Measurements from ENCODE around the gene NEURL4.

Gene NEURL4

DNA sequence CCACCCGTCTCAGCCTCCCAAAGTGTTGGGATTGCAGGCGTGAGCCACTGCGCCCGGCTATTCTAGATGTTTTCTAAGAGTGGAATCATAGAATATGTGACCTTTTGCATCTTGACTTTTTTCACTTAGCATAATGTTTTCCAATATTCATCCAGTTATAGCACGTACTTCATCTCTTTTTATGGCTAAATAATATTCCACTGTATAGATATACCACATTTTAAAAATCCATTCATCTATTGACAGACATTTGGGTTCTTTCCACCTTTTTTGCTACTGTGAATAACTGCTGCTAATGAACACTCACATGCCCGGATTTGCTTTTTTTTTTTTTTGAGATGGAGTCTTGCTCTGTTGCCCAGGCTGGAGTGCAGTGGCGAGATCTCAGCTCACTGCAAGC, 25.0 kb downstream of the NEURL4 start:
- TF ChIP-seq, protein P1, sequence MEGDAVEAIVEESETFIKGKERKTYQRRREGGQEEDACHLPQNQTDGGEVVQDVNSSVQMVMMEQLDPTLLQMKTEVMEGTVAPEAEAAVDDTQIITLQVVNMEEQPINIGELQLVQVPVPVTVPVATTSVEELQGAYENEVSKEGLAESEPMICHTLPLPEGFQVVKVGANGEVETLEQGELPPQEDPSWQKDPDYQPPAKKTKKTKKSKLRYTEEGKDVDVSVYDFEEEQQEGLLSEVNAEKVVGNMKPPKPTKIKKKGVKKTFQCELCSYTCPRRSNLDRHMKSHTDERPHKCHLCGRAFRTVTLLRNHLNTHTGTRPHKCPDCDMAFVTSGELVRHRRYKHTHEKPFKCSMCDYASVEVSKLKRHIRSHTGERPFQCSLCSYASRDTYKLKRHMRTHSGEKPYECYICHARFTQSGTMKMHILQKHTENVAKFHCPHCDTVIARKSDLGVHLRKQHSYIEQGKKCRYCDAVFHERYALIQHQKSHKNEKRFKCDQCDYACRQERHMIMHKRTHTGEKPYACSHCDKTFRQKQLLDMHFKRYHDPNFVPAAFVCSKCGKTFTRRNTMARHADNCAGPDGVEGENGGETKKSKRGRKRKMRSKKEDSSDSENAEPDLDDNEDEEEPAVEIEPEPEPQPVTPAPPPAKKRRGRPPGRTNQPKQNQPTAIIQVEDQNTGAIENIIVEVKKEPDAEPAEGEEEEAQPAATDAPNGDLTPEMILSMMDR (IDR thresholded peaks at IDR 0.05; ENCODE audit: control insufficient read depth, insufficient read depth, low read depth, low read length, missing control alignments), result no peak
- no peak for DNase-seq (ENCODE audit: low read depth)
- no peak overlapping the region for H3K4me3 ChIP-seq (ENCODE audit: control insufficient read depth, low read depth, low read length)

DNA sequence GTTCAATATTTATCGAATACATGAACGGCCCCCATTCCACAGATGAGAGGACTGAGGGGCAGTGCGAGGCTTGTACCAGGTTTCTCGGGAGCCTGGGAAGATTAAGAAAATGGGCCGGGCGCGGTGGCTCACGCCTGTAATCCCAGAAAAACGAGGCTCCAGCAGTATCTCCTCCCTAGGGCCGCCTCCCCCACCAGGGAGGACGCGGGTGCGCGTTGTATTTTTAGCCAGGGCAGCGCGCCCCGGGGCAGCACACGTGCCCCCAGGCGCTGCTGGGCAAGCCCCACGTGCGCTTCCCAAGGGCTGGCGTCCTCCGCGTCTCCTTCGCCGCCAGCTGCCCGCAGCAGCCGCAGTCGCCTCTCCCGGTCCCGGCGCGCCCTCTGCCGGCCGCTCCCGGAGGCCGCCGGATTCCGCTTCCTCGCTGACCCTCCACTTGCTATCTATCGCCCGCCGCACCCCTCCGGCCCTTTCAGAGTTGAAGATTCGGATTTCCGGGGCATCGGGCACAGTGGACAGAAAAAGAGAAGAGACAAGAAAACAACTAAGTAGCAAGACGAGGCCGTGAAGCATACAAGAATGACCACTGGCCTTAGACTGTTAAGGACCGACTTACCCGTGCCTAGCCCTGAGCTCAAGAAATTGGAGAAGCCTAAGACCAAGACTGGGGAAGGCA, 32.8 kb downstream of the NEURL4 start:
- TF ChIP-seq, protein P1 (IDR thresholded peaks at IDR 0.05; ENCODE audit: control insufficient read depth, insufficient read depth, low read depth, low read length, missing control alignments), result peak; percentile 79
- H3K4me3 ChIP-seq (ENCODE audit: control insufficient read depth, low read depth, low read length), result no peak overlapping the region; the same call in 1 of the 2 replicates
- no peak for DNase-seq (ENCODE audit: low read depth)

DNA sequence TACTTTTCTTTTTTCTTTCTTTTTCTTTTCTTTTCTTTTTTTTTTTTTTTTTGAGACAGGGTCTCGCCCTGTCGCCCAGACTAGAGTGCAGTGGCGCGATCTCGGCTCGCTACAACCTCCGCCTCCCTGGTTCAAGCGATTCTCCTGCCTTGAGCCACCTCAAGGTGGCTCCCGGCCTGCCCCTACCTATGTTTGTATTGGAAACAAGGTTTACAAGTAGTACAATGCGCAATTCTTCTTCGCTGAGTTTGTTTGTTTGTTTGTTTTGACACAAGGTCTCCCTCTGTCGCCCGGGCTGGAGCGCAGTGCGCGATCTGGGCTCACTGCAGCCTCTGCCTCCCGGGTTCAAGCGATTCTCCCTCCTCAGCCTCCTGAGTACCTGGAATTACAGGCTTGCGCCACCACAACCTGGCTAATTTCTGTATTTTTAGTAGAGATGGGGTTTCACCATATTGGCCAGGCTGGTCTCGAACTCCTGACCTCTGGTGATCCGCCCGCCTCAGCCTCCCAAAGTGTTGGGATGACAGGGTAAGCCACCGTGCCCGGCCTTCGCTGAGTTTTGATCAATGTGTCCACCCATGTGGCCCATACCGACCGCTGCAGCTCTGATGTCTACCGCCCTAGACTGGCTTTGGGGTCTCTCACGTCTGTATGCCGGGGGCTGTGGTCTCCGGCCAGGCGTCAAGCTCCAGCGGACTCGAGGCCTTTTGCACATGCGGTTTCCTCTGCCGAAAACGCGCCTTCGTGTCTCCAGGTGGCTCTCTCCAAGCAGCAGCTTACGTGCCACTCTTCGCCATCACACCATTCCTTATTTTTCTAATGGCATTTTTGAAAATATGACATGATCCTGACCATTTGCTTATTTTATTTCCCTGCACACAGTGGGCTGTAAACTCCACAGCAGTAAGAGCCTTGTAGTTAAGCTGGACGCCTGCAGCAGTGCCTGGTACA, 33.6 kb downstream of the NEURL4 start:
- peak overlapping the region; percentile 21; the same call in 1 of the 2 replicates for H3K4me3 ChIP-seq (ENCODE audit: control insufficient read depth, low read depth, low read length)
- TF ChIP-seq, protein P1 (IDR thresholded peaks at IDR 0.05; ENCODE audit: control insufficient read depth, insufficient read depth, low read depth, low read length, missing control alignments), result no peak
- DNase-seq (ENCODE audit: low read depth), result no peak

DNA sequence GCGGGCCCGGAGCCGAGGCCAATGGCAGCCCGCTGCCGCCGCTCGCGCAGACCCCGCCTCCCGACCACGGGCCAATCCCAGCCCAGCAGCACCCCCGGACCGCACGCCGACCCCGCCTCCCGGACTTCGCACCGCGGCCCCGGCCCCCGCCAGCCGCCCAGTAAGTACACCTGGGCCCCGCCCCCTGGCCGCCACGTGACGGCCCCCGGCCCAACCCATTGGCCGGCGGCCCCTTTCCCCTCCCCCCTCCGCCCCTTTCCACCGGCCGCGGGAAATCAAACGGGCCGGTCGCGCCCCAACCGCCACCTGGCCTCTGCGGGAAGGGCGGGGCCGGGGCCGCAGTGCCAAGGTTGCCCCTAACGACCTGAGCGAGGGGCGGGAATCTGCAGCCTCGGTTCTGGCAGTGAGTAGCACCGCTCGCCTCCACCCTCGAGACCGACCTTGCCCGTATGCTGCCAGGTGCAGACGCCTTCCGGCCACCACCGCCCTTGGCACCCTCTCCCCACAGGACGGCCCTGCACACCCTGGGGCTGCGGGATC, 34.5 kb downstream of the NEURL4 start, which contains the start of gene YBX2:
TSS of gene YBX2 (minus strand) at position 26 of the 540 bp plus-strand sequence. CDS start 139 bp downstream, outside the sequence.
- DNase-seq (ENCODE audit: low read depth), result no peak
- TF ChIP-seq, protein P1 (IDR thresholded peaks at IDR 0.05; ENCODE audit: control insufficient read depth, insufficient read depth, low read depth, low read length, missing control alignments), result no peak
- H3K4me3 ChIP-seq (ENCODE audit: control insufficient read depth, low read depth, low read length), result peak within 1 kb of the TSS; percentile 21

DNA sequence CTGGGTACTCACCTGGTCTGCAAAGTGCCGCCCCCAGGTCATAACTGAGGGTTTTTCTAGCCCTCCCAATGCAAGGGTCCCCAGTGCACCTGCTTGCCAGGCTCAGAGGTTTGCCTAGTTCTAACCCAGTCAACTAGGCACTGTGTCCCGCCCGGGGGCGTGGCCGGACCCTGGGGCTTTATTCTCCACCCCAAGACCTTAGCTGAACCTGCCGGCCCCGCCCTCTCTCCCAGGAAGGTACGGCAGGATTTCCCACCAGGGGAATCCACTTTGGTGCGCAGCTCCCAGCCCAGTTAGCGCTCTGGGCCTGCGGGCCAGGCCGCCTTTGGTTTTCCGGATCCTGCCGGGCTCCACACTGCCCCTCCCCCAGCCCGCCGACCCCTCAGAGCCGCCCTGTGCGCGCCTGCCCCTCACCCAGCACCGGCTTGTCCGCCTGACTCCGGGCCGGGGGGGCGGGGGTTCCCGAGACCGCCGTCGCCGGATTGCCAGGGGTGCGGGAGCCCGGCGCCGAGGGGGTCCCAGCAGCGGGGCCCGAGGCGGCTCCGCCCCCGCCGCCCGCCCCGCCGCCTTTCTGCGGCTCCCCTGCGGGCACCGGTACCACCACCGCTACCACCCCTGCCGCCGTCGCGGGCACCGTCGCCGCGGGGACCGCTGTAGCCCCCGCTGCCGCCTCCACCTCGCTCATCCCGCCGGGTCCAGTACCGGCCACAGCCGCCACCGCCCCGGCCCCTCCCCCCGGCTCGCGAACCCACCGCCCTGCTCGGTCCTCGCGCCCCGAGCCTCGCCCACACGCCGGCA, 35.1 kb downstream of the NEURL4 start:
- TF ChIP-seq, protein P1 (IDR thresholded peaks at IDR 0.05; ENCODE audit: control insufficient read depth, insufficient read depth, low read depth, low read length, missing control alignments), result no peak

GRCh38 chr17:7293159-7293558, 36.0 kb downstream of the NEURL4 start:
- no peak for DNase-seq (ENCODE audit: low read depth)
- no peak overlapping the region for H3K4me3 ChIP-seq (ENCODE audit: control insufficient read depth, low read depth, low read length)
- TF ChIP-seq, protein P1 (IDR thresholded peaks at IDR 0.05; ENCODE audit: control insufficient read depth, insufficient read depth, low read depth, low read length, missing control alignments), result no peak

More for the DNA sequence above, 35.1 kb downstream of the NEURL4 start:
- no peak for DNase-seq (ENCODE audit: low read depth)
- no peak overlapping the region for H3K4me3 ChIP-seq (ENCODE audit: control insufficient read depth, low read depth, low read length)

All from AG09309 (cell line).